HG02678 (cell line): ENCODE measurements around the gene PTPN6.
"Not testable (repeated sequence)": the region's sequence is repeated elsewhere in the genome, so short reads cannot be mapped to it uniquely, and the experiment has no call there.

Source experiments
- ATAC-seq: cut with Tn5 transposase; IDR thresholded peaks from one replicate; pipeline ENCODE4 v1.9.1; 2021; ENCODE audit warnings: mild to moderate bottlenecking, moderate library complexity; ENCODE audit not compliant: unreplicated experiment

PTPN6 gene

GRCh38 chr12:6950811-6951540 is at the start of gene PTPN6:
PTPN6 (plus strand) TSS chr12:6951356; CDS start chr12:6951513, 157 bp downstream.
- ATAC-seq, result peak; percentile 27

GRCh38 chr12:6902448-6902847 is 48.7 kb upstream of the PTPN6 start:
- ATAC-seq, result no peak

GRCh38 chr12:6903722-6904121 is 47.4 kb upstream of the PTPN6 start:
- ATAC-seq, result no peak

GRCh38 chr12:6904280-6905276 is 46.6 kb upstream of the PTPN6 start, which contains the start of gene LRRC23:
LRRC23 (plus strand) TSS chr12:6904822; CDS start chr12:6905634, 812 bp downstream.
- peak; percentile 97 for ATAC-seq

- no peak for ATAC-seq
These were observed 45.6 kb upstream of the PTPN6 start for GRCh38 chr12:6905414-6906040.

- not testable (repeated sequence) for ATAC-seq
These were observed 43.0 kb upstream of the PTPN6 start for GRCh38 chr12:6908141-6908540.

- no peak for ATAC-seq
These were observed 41.6 kb upstream of the PTPN6 start for GRCh38 chr12:6909421-6910145.

- ATAC-seq, result no peak
These were observed 38.8 kb upstream of the PTPN6 start for GRCh38 chr12:6912164-6912935.

- ATAC-seq, result peak; percentile 81
These were observed 36.8 kb upstream of the PTPN6 start, which contains the start of gene ENO2 for GRCh38 chr12:6914246-6914946. ENO2 (plus strand) TSS chr12:6914580; CDS start chr12:6915833, 1,253 bp downstream.

GRCh38 chr12:6914947-6915788 is 36.0 kb upstream of the PTPN6 start:
- no peak for ATAC-seq

- no peak for ATAC-seq
These were observed 35.3 kb upstream of the PTPN6 start for GRCh38 chr12:6915789-6916285.

- no peak for ATAC-seq
These were observed 34.5 kb upstream of the PTPN6 start for GRCh38 chr12:6916426-6917200.

GRCh38 chr12:6917491-6918231 is 33.5 kb upstream of the PTPN6 start:
- no peak for ATAC-seq

- no peak for ATAC-seq
These were observed 31.6 kb upstream of the PTPN6 start for GRCh38 chr12:6919588-6919987.

GRCh38 chr12:6921539-6921938 is 29.6 kb upstream of the PTPN6 start:
- ATAC-seq, result no peak
